ENCODE measurements around the gene RASSF7.
"Not testable (repeated sequence)": the region's sequence is repeated elsewhere in the genome, so short reads cannot be mapped to it uniquely, and the experiment has no call there.

RASSF7 gene

DNA sequence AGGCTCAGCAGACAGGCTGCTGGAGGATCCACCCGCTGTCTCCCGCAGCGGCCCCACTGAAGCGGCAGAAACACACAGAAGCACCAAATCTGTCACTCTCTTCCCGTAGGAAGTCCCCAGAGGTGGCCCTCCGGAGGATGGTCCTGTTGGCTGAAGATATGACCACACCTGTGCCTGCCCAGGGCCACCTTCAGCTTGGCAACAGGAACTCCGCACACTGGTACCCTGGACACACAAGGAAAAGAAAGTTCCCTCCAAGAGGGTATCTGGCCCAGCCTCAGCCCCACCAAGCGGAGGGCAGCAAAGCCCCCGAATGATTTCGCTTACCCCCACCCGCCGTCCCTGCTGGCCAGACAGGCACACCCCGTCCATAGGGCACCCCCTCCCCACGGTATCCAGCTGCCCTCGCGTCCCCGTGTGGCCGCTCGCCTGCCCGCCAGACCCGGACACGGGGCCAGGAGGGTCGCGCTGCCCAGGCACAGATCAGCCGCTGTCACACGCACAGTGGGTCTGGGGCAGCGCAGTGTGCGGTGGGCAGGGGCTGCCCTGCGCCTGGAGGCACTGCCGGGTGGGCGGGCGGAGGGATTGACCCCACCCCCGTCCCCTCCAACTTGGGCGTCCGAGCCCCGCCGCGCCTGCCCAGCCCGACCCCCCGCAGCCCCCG is 7.0 kb downstream of the RASSF7 start:
- no peak for DNase-seq

GRCh38 chr11:568306-569157 is 7.8 kb downstream of the RASSF7 start:
- peak; percentile 95 for DNase-seq

- no peak for DNase-seq
Observed at GRCh38 chr11:569158-569885, 8.6 kb downstream of the RASSF7 start.

DNA sequence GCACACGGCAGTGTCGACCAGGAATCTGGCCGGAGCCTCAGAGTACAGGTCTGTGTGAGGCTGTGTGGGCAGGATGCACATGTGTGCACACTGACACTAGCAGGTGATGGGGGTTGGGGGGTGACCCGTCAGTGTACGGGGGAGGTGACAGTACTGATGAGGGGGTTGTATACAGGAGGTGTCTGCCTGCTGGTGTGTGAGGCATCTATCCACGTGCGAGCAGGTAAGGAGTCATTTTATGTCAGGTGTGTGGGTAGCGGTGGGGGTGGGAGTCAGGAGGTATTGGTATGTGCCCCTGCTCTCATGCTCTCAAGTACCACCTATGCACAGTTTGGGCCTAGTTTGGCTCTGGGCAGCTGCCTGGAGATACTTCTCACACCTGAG is 11.0 kb downstream of the RASSF7 start:
- no peak for DNase-seq

GRCh38 chr11:573146-573759 is 12.5 kb downstream of the RASSF7 start:
- no peak for DNase-seq

DNA sequence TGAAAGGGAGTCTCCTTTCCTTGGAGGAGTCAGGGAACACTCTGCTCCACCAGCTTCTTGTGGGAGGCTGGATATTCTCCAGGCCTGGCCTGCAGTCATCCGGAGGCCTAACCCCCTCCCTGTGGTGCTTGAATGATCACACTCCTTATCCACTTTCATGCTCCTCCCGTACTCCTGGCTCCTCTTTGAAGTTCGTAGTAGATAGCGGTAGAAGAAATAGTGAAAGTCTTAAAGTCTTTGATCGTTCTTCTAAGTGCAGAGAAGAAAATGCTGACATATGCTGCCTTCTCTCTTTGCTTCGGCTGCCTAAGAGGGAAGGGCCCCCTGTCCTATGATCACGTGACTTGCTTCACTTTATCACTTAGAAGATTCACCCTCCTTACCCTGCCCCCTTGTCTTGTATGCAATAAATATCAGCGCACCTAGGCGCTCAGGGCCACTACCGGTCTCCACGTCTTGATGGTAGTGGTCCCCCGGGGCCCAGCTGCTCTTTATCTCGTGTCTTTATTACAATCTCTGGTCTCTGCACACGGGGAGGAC is 13.3 kb downstream of the RASSF7 start:
- DNase-seq: not testable (repeated sequence)

GRCh38 chr11:574632-575312 is 14.0 kb downstream of the RASSF7 start:
- DNase-seq: no peak

DNA sequence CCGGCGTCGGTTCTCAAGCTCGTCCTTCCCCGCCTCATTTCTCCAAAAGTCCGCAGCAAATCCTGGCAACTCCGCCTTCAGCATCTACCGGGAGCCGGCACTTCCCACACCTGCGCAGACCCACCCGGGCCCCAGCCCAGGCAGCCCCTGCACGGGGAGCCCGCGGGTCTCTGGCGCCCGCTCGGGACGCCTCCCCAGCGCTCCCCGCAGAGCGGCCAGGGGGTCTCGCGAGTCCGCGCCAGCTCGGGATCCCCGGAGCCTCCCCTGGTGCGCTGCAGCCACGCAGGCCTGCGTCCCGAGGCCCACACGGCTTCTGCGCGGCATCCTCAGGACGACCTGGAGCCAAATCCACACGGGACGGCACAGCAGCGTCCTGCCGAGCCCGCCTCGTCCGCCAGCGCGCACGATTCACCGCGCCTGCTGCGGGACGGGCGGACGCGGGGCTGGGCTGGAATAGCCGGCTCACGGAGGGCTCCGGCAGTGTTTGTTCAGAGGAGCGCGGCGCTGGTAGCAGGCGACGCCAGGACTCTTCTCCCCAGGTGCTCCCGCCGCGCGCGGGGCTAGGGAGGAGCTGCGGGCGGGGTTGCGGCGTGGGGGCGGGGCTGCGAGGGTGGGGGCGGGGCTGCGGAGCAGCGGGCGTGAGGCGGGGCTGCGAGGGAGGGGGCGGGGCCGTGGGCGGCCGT is 14.7 kb downstream of the RASSF7 start:
- DNase-seq: no peak

- peak; percentile 94 for DNase-seq
Observed at GRCh38 chr11:575996-576768, 15.4 kb downstream of the RASSF7 start, which contains the start of gene PHRF1. Gene PHRF1 (plus strand): TSS chr11:576470. CDS start chr11:581513, 5,043 bp downstream.

- no peak for DNase-seq
Observed at GRCh38 chr11:576811-577610, 16.2 kb downstream of the RASSF7 start.

DNA sequence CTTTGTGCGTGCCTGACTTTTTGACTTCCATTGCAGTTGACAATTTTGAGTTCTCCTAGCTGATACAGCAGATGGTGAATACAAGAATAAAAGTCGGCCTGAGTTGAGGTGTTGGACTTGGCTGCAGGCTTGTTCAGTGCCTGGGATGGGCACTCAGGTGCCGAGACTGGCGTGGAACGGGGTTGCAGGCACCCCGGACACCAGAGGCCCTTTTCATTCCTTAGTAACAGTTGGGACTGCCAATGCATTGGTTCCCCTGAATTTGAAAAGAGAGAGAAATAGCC is 16.8 kb downstream of the RASSF7 start:
- DNase-seq: no peak

GRCh38 chr11:578276-579035 is 17.7 kb downstream of the RASSF7 start:
- no peak for DNase-seq

GRCh38 chr11:579830-580601 is 19.2 kb downstream of the RASSF7 start:
- no peak for DNase-seq

GRCh38 chr11:581342-581741 is 20.6 kb downstream of the RASSF7 start:
- DNase-seq: no peak

- no peak for DNase-seq
Observed at GRCh38 chr11:581752-582151, 21.0 kb downstream of the RASSF7 start.

GRCh38 chr11:584287-584686 is 23.5 kb downstream of the RASSF7 start:
- no peak for DNase-seq

GRCh38 chr11:586376-587316 is 25.9 kb downstream of the RASSF7 start:
- DNase-seq: no peak
